CD8-positive, alpha-beta memory T cell (primary cell): ENCODE measurements around the gene SHQ1. TPM values are rescaled to one million over a fixed set of nuclear protein-coding genes. Genes with fewer than 3 reads are reported as not detected.

Experiments used
- CTCF ChIA-PET: fragments of 350-600 bp; sonication (Branson Sonifier 250); formaldehyde crosslinking; loops from one replicate; lab custom pipeline; 2021; ENCODE audit warnings: antibody characterized with exemption; lab: Charles Lee
- POLR2A ChIA-PET: fragments of 350-600 bp; sonication (Branson Sonifier 250); formaldehyde crosslinking; loops from one replicate; lab custom pipeline; 2021; ENCODE audit warnings: antibody characterized with exemption; lab: Charles Lee
- DNase-seq, 5 donors: peaks; one replicate each; pipeline versions ENCODE4 v3.0.0 to v3.0.0-alpha.2; 2020 to 2022; ENCODE audit warnings: mixed read lengths in 1 of 5
- H3K27ac ChIP-seq: one replicate; pipeline ENCODE4 v1.7.0; 2013; ENCODE audit warnings: low read depth, mild to moderate bottlenecking, low read length, moderate library complexity
- H3K27me3 ChIP-seq: 2 replicates; pipeline ENCODE4 v1.7.0; 2013; ENCODE audit warnings: low read length, mild to moderate bottlenecking; ENCODE audit not compliant: insufficient read depth, poor library complexity, severe bottlenecking
- H3K36me3 ChIP-seq: 2 replicates; pipeline ENCODE4 v1.7.0; 2013; ENCODE audit warnings: mild to moderate bottlenecking, low read length, moderate library complexity; ENCODE audit not compliant: insufficient read depth
- H3K4me1 ChIP-seq: 2 replicates; pipeline ENCODE4 v1.7.0; 2013; ENCODE audit warnings: mild to moderate bottlenecking, low read length, moderate library complexity; ENCODE audit not compliant: insufficient read depth
- H3K4me3 ChIP-seq: 2 replicates; pipeline ENCODE4 v1.7.0; 2013; ENCODE audit warnings: mild to moderate bottlenecking, low read length
- H3K9me3 ChIP-seq: 2 replicates; pipeline ENCODE4 v1.7.0; 2013; ENCODE audit warnings: mild to moderate bottlenecking, low read length
- H3K27ac Mint-ChIP-seq, 8 donors: one replicate each; pipeline ENCODE4 v1.8.0; 2020 to 2021; ENCODE audit warnings: mixed read lengths in 8 of 8, mild to moderate bottlenecking in 6 of 8, inconsistent platforms in 3 of 8, moderate library complexity in 3 of 8
- H3K27me3 Mint-ChIP-seq, 2 donors: one replicate each; pipeline ENCODE4 v1.8.0; 2020 to 2021; ENCODE audit warnings: mixed read lengths in 2 of 2, mild to moderate bottlenecking in 1 of 2, moderate library complexity in 1 of 2
- H3K36me3 Mint-ChIP-seq, 3 donors: one replicate each; pipeline ENCODE4 v1.8.0; 2020 to 2021; ENCODE audit warnings: mixed read lengths in 3 of 3, inconsistent platforms in 1 of 3, mild to moderate bottlenecking in 1 of 3
- H3K4me1 Mint-ChIP-seq, 3 donors: one replicate each; pipeline ENCODE4 v1.8.0; 2020 to 2021; ENCODE audit warnings: mixed read lengths in 3 of 3, inconsistent platforms in 1 of 3, mild to moderate bottlenecking in 1 of 3
- H3K4me3 Mint-ChIP-seq, 7 donors: one replicate each; pipeline ENCODE4 v1.8.0; 2020 to 2021; ENCODE audit warnings: mixed read lengths in 7 of 7, mild to moderate bottlenecking in 6 of 7, moderate library complexity in 4 of 7, inconsistent platforms in 2 of 7
- H3K9me3 Mint-ChIP-seq, 5 donors: one replicate each; pipeline ENCODE4 v1.8.0; 2020 to 2022; ENCODE audit warnings: mixed read lengths in 5 of 5, mild to moderate bottlenecking in 3 of 5, moderate library complexity in 2 of 5, inconsistent platforms in 1 of 5
- polyA plus RNA-seq: library from polyadenylated mRNA; unstranded; fragments of 300-500 nt; fragmentation: Illumina TruSeq; gene quantifications from one replicate; pipeline ENCODE4 v1.2.3, GENCODE V29; 2021
- total RNA-seq, 2 experiments: library from RNA; stranded (reverse); gene quantifications; one replicate each; pipeline ENCODE4 v1.2.3, GENCODE V29; 2021

SHQ1 gene
- total RNA-seq (10 to 100 TPM; 36.0 to 37.7 TPM), polyA plus RNA-seq (44.9 TPM)

DNA sequence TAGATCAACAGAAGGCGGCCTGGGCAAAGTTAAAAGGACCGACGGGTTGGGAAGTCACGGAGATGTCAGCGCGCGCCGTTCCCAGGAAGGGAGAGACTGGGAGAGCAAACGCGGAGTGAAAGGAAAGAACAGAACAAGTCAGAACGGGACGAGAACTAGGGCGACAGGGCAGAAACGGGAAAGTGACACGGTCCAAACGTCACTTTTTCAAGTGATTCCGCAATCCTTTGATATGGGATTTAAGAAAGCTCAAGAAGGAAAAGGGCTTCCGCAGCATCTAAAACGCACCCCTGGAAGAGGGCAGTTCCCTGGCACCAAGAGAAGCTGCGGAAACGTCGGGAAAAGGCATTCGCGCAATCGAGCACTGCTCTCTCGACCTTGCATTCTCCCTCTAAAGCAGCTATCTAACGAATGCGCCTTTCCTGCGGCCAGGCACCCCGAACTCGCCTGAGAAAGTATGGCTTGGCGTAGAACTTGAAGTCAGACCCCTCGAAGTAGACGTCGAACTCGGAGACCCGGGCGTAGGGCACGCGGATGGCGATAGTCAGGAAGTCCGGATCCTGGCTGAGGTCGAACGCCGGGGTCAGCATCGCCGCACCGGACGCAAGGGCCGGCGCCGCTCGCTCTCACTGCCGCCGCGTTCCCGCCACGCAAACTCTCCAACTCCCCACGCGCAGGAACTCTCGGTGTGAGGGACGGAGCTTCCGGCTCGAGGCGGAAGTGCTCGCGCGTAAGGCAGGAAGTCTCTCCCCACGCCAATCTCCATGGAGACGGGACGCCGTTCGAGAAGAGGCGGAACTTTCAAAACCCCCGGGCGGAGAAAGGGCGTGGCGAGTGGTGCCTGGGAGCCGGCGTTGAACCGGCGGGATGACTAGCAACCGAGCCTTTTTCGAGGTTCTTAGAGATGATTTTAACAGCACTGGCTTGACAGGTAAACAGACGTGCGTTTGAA, at the start of gene SHQ1:
Gene SHQ1, minus strand, starts transcription at position 695 of the 952 bp plus-strand sequence. Its CDS starts 105 bp downstream, at position 590.
- Histone ChIP-seq H3K4me1 (peaks cover 18% of the 10 kb centered on the region), H3K27me3 (no peaks in the 10 kb centered on the region), H3K27ac (peak within 1 kb of the TSS; percentile 40), H3K4me3 (peak within 1 kb of the TSS; percentile 91), H3K36me3 (no peaks in the 10 kb centered on the region), H3K9me3 (no peaks in the 10 kb centered on the region)
- peak; percentile 89 to 95 (median 90) for DNase-seq
- H3K4me1 Mint-ChIP-seq = peaks cover 49 to 60% (median 56%) of the 10 kb centered on the region in 3 donors
- peak within 1 kb of the TSS; percentile 79 to 94 (median 86) for H3K27ac Mint-ChIP-seq
- H3K4me3 Mint-ChIP-seq = peak within 1 kb of the TSS; percentile 93 to 99 (median 94)
- H3K9me3 Mint-ChIP-seq = no peaks in the 10 kb centered on the region
- POLR2A ChIA-PET = interaction anchor here (0.6 kb wide), 2 partner anchors 147 to 1792 kb away, joined by 3 to 4 read pairs; no protein-coding TSS in a partner anchor
- H3K36me3 Mint-ChIP-seq = peaks cover 0 to 22% (median 2%) of the 10 kb centered on the region in 3 donors
- no peaks in the 10 kb centered on the region for H3K27me3 Mint-ChIP-seq
- CTCF ChIA-PET = no interaction called here

DNA sequence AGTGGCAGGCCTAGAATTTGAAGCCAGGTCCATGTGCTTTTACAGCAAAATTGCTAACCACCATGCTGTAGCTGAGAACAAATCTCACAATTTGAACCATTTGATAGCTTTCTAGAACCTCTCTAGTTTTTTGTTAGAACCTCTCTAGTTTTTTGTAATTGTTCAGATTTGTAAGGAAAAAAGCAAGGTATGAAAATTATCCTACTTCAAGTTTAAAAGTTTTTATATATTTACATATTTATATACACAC, 49.4 kb upstream of the SHQ1 start:
- H3K27me3 ChIP-seq = peaks cover 6% of the 10 kb centered on the region
- Mint-ChIP-seq H3K4me3 (no peak overlapping the region), H3K36me3 (no peaks in the 10 kb centered on the region), H3K4me1 (no peaks in the 10 kb centered on the region), H3K27me3 (peaks cover 8 to 50% of the 10 kb centered on the region in 2 donors), H3K27ac (no peak overlapping the region), H3K9me3 (peaks cover 0 to 5% (median 1%) of the 10 kb centered on the region in 5 donors)
- H3K9me3 ChIP-seq = no peaks in the 10 kb centered on the region
- H3K27ac ChIP-seq = no peak overlapping the region
- CTCF ChIA-PET = interaction anchor here (0.9 kb wide), 1 partner anchor 11 kb away, joined by 3 read pairs; no protein-coding TSS in a partner anchor
- no peaks in the 10 kb centered on the region for H3K4me1 ChIP-seq
- POLR2A ChIA-PET = no interaction called here
- no peak overlapping the region for H3K4me3 ChIP-seq
- DNase-seq = no peak
- H3K36me3 ChIP-seq = no peaks in the 10 kb centered on the region

DNA sequence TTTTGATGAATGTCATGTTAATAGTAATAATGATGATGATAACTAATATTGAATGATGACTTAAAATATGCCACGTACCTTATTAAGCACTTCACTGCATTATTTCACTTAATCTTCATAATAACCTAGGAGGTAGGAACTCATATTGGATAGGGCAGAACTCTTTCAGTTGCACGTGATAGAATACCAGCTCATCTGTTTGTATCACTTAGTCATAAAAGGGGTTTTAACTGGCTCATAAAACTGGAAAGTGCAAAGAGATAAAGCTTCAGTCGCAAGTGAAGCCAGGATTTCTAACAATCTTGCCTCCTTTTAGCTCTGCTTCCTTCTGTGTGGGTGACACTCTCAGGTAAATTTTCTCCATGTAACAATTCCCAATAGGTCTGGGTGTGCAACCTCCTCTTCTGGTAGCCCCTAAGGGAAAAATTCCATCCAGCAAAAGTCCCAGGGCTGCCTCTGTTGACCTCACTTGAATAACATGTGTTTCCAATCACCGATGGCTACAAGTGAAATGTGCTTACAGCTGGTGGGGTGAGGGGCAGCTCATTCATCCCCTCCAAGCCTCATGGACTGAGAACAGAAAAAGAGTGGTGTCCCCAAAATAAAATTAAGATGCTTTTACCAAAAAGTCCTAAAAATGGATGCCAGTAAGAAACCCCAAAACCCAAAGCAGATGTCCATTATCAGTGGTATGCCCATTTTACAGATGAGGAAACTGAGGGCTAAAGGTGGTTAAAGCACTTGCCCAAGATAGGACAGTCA, 48.9 kb upstream of the SHQ1 start:
- H3K27ac Mint-ChIP-seq = no peak overlapping the region
- peaks cover 0 to 5% (median 1%) of the 10 kb centered on the region in 5 donors for H3K9me3 Mint-ChIP-seq
- no peak for DNase-seq
- Histone ChIP-seq H3K36me3 (no peaks in the 10 kb centered on the region), H3K4me1 (no peaks in the 10 kb centered on the region), H3K9me3 (no peaks in the 10 kb centered on the region), H3K4me3 (no peak overlapping the region), H3K27me3 (peaks cover 6% of the 10 kb centered on the region), H3K27ac (no peak overlapping the region)
- POLR2A ChIA-PET = no interaction called here
- peaks cover 9 to 51% of the 10 kb centered on the region in 2 donors for H3K27me3 Mint-ChIP-seq
- H3K36me3 Mint-ChIP-seq = no peaks in the 10 kb centered on the region
- CTCF ChIA-PET = interaction anchor here (0.9 kb wide), 1 partner anchor 10 kb away, joined by 3 read pairs; no protein-coding TSS in a partner anchor
- H3K4me3 Mint-ChIP-seq = no peak overlapping the region
- no peaks in the 10 kb centered on the region for H3K4me1 Mint-ChIP-seq

DNA sequence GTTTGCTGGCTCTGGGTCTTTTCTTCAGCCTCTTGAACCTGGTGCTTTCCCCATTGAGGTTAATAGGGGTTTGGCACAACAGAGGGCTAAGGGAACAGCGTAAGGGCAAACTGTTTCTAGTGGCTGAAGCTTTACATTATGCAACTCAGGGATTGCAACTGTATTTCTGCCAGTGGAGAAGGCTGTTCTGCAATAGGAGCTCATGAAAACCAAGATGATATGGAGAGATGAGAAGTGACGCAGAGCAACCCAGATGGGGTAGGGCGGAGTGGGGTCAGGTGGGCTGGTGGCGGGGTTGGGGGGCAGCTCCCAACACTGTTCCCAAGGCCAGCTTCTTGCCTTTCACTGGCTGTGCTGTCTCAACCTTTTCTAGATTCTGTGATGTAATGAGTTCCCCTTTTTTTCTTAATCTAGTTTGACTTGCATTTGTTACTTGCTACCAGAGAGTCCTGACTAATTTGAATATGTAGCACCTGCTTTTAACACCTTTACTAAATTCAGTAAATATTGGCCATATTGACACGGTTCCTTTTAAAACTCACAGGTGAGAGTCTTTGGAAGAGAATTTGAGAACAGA, 46.8 kb upstream of the SHQ1 start:
- no peak for DNase-seq
- Histone ChIP-seq H3K4me3 (no peak overlapping the region), H3K9me3 (no peaks in the 10 kb centered on the region), H3K27ac (no peak overlapping the region), H3K4me1 (no peaks in the 10 kb centered on the region), H3K36me3 (no peaks in the 10 kb centered on the region), H3K27me3 (peaks cover 6% of the 10 kb centered on the region)
- no peak overlapping the region for H3K27ac Mint-ChIP-seq
- no peaks in the 10 kb centered on the region for H3K36me3 Mint-ChIP-seq
- H3K27me3 Mint-ChIP-seq = peaks cover 11 to 64% of the 10 kb centered on the region in 2 donors
- peaks cover 0 to 2% (median 0%) of the 10 kb centered on the region in 5 donors for H3K9me3 Mint-ChIP-seq
- H3K4me3 Mint-ChIP-seq = no peak overlapping the region
- no peaks in the 10 kb centered on the region for H3K4me1 Mint-ChIP-seq
- CTCF ChIA-PET = interaction anchor here (1.3 kb wide), 1 partner anchor 15 kb away, joined by 3 read pairs; no protein-coding TSS in a partner anchor
- POLR2A ChIA-PET = no interaction called here

DNA sequence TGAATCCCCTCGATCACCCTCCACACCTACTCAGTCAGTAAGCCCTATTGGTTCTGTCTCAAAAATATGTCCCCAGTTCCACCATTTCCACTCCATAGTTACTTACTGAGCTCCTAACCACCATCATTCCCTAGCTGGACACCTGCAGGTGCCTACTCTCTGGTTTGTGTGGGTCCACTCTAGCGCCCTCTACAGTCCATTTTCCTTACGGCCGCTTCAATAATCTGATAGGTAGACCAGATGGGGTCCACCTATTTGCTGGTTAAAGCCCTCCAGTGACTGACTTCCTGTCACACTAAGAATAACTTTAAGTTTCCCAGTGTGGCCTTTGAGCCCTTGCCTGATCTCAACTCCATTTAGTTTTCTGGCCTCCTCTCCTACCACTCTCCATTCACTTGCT, 44.6 kb upstream of the SHQ1 start:
- H3K27me3 Mint-ChIP-seq = peaks cover 21 to 67% of the 10 kb centered on the region in 2 donors

DNA sequence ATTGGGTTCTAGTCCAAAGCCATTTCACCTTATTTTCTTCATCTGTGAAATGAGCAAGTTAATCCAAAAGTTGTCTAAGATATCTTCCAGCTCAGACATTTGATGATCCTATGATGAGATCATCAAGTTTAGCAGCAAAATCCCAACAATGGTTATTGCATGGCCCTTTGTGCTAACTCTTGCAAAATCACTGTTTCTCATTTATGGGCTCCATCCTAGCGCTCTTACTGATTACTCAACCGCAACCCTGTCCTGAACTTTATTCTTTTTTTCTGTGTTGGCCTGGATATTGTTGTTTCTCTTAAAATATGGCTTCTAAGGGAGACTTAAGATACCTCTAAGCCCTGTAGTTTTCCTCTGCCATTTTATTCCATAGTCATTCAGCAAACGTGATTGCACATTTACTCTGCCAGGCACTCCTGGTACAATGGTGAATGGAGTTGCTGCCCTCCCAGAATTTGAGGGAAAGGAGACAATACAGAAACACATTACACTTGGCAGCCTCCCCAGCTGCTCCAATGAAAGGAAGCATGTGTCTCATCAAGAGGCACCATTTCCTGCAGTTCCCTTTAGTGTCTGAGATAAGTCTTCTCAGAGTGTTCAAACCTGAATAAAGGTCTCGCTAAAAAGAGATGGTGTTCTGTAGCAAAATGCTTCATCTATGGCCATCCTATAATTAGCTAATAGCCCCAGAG, 44.0 kb upstream of the SHQ1 start:
- DNase-seq = no peak
- H3K4me3 Mint-ChIP-seq = no peak overlapping the region
- peaks cover 26 to 73% of the 10 kb centered on the region in 2 donors for H3K27me3 Mint-ChIP-seq
- ChIA-PET CTCF (no interaction called here), POLR2A (no interaction called here)
- H3K27ac ChIP-seq = no peak overlapping the region
- H3K4me1 ChIP-seq = peaks cover 6% of the 10 kb centered on the region
- H3K36me3 Mint-ChIP-seq = no peaks in the 10 kb centered on the region
- H3K27ac Mint-ChIP-seq = no peak overlapping the region
- peaks cover 21% of the 10 kb centered on the region for H3K27me3 ChIP-seq
- H3K4me1 Mint-ChIP-seq = peaks cover 6 to 17% (median 15%) of the 10 kb centered on the region in 3 donors
- H3K9me3 ChIP-seq = no peaks in the 10 kb centered on the region
- H3K9me3 Mint-ChIP-seq = peaks cover 0 to 2% (median 0%) of the 10 kb centered on the region in 5 donors
- no peak overlapping the region for H3K4me3 ChIP-seq
- H3K36me3 ChIP-seq = no peaks in the 10 kb centered on the region

More for the DNA sequence above, 44.6 kb upstream of the SHQ1 start:
- no peaks in the 10 kb centered on the region for H3K36me3 ChIP-seq
- ChIA-PET CTCF (no interaction called here), POLR2A (no interaction called here)
- no peaks in the 10 kb centered on the region for H3K4me1 ChIP-seq
- no peak overlapping the region for H3K4me3 ChIP-seq
- H3K9me3 ChIP-seq = no peaks in the 10 kb centered on the region
- H3K4me1 Mint-ChIP-seq = peaks cover 0 to 11% (median 11%) of the 10 kb centered on the region in 3 donors
- H3K36me3 Mint-ChIP-seq = no peaks in the 10 kb centered on the region
- H3K27me3 ChIP-seq = peaks cover 16% of the 10 kb centered on the region
- DNase-seq = no peak
- H3K27ac Mint-ChIP-seq = no peak overlapping the region
- H3K27ac ChIP-seq = no peak overlapping the region
- H3K9me3 Mint-ChIP-seq = peaks cover 0 to 2% (median 0%) of the 10 kb centered on the region in 5 donors
- peak overlapping the region in 1 of 7 donors; percentile 8 for H3K4me3 Mint-ChIP-seq

DNA sequence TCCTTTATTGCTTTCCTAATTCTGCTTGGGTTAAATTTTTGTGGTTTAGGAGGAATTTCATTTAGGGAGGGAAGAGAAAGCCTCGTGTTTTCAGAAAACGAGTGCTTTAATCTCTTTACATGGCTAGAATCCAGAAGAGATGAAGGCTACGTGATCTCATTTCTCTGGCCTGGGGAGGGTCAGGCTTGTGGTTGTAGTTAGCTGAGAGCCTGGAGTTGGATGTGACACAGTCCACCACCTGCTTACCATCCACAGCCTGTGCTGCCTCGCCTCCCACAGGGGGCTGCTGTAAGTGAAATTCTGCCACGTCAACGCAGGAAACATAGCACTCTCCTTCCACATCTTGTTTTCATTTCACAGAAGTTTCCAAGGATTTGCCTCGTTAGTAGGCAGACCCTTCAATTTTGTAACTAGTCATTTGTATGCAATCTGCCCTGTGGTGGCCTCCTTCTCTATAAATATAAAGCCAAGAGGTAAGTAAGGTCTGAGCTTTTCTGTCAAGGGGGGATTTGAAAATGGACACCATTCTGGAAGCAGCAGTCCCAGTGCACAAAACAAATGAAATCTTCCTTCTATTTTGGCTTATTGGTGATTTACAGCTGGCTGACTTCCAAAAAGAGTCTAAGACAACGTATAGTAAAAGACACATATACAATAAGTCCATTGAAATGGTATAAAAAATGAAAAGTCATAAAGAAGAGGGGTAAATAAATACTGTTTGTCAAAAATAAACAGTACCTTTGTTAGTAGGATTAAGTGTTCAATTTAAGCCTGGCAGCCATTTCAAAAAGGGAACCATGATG, 43.0 kb upstream of the SHQ1 start:
- no peaks in the 10 kb centered on the region for H3K9me3 ChIP-seq
- no peaks in the 10 kb centered on the region for H3K36me3 ChIP-seq
- Mint-ChIP-seq H3K27me3 (peaks cover 34 to 77% of the 10 kb centered on the region in 2 donors), H3K4me3 (no peak overlapping the region), H3K27ac (no peak overlapping the region), H3K36me3 (no peaks in the 10 kb centered on the region), H3K9me3 (peaks cover 0 to 2% (median 0%) of the 10 kb centered on the region in 5 donors), H3K4me1 (peaks cover 11 to 18% (median 15%) of the 10 kb centered on the region in 3 donors)
- peaks cover 29% of the 10 kb centered on the region for H3K27me3 ChIP-seq
- no peak overlapping the region for H3K4me3 ChIP-seq
- ChIA-PET POLR2A (no interaction called here), CTCF (no interaction called here)
- peaks cover 7% of the 10 kb centered on the region for H3K4me1 ChIP-seq
- no peak overlapping the region for H3K27ac ChIP-seq
- no peak for DNase-seq
